Thyroid gland (tissue), 4 donors: ENCODE data around the gene NKX2-2. TPM values are rescaled to one million over a fixed set of nuclear protein-coding genes. Genes with fewer than 3 reads are reported as not detected.

Source experiments
- DNase-seq, 2 donors: peaks; one replicate each; pipeline ENCODE4 v3.0.0-alpha.2; 2019
- H3K27ac ChIP-seq, 3 donors: fragments of 200-600 bp; sonication (generic); 1 replicate in 2 of 3; 2 replicates in 1 of 3; pipeline ENCODE4 v1.5.1; 2016 to 2019; ENCODE audit warnings: mild to moderate bottlenecking in 1 of 3, moderate library complexity in 1 of 3
- H3K27me3 ChIP-seq: fragments of 200-600 bp; sonication (generic); one replicate; pipeline ENCODE4 v1.5.1; 2019
- H3K36me3 ChIP-seq, 2 donors: fragments of 200-600 bp; sonication (generic); one replicate each; pipeline ENCODE4 v1.5.1; 2016 to 2019
- H3K4me1 ChIP-seq, 2 donors: fragments of 200-600 bp; sonication (generic); one replicate each; pipeline ENCODE4 v1.5.1; 2017 to 2019
- H3K4me3 ChIP-seq, 3 donors: fragments of 200-600 bp; sonication (generic); replicated peaks in 1 of 3; 1 replicate in 2 of 3; 2 replicates in 1 of 3; pipeline ENCODE4 v1.5.1; 2016; ENCODE audit warnings: mild to moderate bottlenecking in 1 of 3
- H3K9me3 ChIP-seq: fragments of 200-600 bp; sonication (generic); one replicate; pipeline ENCODE4 v1.5.1; 2017
- CTCF ChIP-seq, 6 experiments: fragments of 200-600 bp in 3 of 6; fragments of 450-650 bp in 3 of 6; sonication (generic) in 3 of 6; IDR thresholded peaks; one replicate each; pipeline ENCODE4 v1.5.1; 2016 to 2019; ENCODE audit warnings: antibody characterized with exemption in 6 of 6, mild to moderate bottlenecking in 2 of 6, inconsistent platforms in 1 of 6, moderate library complexity in 1 of 6
- POLR2A ChIP-seq, 2 donors: fragments of 450-650 bp; IDR thresholded peaks; one replicate each; pipeline ENCODE4 v1.6.1; 2017; ENCODE audit warnings: antibody characterized with exemption in 2 of 2, mild to moderate bottlenecking in 2 of 2, moderate library complexity in 1 of 2
- WGBS, 2 donors: methylation state at CpG; one replicate each; pipeline ENCODE4 v1.1.5; 2017; 5-methylcytosine and 5-hydroxymethylcytosine counted together
- intact Hi-C: fragments of 100-400 bp; cut with DNase I; formaldehyde crosslinking; loops from one replicate; pipeline ENCODE4 v1.15.1; 2023
- total RNA-seq, 4 donors: library from RNA; depleted of rRNA; stranded (reverse); fragments of >200 nt; gene quantifications; one replicate each; pipeline ENCODE4 v1.2.3, GENCODE V29; 2016

Gene NKX2-2
- total RNA-seq, 4 donors from 2014 or later, result 0.42 TPM; not detected in 3

- no peak for DNase-seq
- Histone ChIP-seq H3K9me3 (no peaks in the 10 kb centered on the region), H3K4me1 (no peaks in the 10 kb centered on the region), H3K27me3 (no peaks in the 10 kb centered on the region), H3K36me3 (no peaks in the 10 kb centered on the region), H3K4me3 (no peak overlapping the region), H3K27ac (no peak overlapping the region)
- WGBS, 2 donors, result 92 to 93% methylated on average over 5 of the region's 5 CpGs
- TF ChIP-seq POLR2A (IDR thresholded peaks at IDR 0.05), result no peak
- no peak for TF ChIP-seq CTCF (IDR thresholded peaks at IDR 0.05)
- intact Hi-C loops, result no loop called here
These were observed 15.0 kb upstream of the NKX2-2 start for GRCh38 chr20:21528870-21529269.

- intact Hi-C loops, result no loop called here
- Histone ChIP-seq H3K27me3 (no peaks in the 10 kb centered on the region), H3K4me1 (peaks cover 0 to 2% of the 10 kb centered on the region in 2 donors), H3K4me3 (no peak overlapping the region), H3K36me3 (no peaks in the 10 kb centered on the region), H3K27ac (no peak overlapping the region), H3K9me3 (no peaks in the 10 kb centered on the region)
- WGBS, 2 donors, result 84 to 86% methylated on average over 5 of the region's 5 CpGs
- no peak for DNase-seq
- no peak for TF ChIP-seq POLR2A (IDR thresholded peaks at IDR 0.05)
- TF ChIP-seq CTCF (IDR thresholded peaks at IDR 0.05), result no peak
These were observed 14.0 kb upstream of the NKX2-2 start for GRCh38 chr20:21527908-21528307.

- Histone ChIP-seq H3K27ac (no peak overlapping the region), H3K4me1 (peaks cover 7 to 13% of the 10 kb centered on the region in 2 donors), H3K27me3 (peaks cover 6% of the 10 kb centered on the region), H3K9me3 (no peaks in the 10 kb centered on the region), H3K4me3 (no peak overlapping the region), H3K36me3 (no peaks in the 10 kb centered on the region)
- no peak for DNase-seq
- TF ChIP-seq CTCF (IDR thresholded peaks at IDR 0.05) (no peak), POLR2A (IDR thresholded peaks at IDR 0.05) (no peak)
- intact Hi-C loops, result no loop called here
These were observed 12.9 kb upstream of the NKX2-2 start for GRCh38 chr20:21526776-21527175.

- intact Hi-C loops, result no loop called here
- no peak overlapping the region for H3K4me3 ChIP-seq
- no peaks in the 10 kb centered on the region for H3K36me3 ChIP-seq
- H3K4me1 ChIP-seq, result peaks cover 10 to 17% of the 10 kb centered on the region in 2 donors
- 21 to 35% methylated on average over 2 of the region's 2 CpGs for WGBS, 2 donors
- DNase-seq, result no peak
- H3K27me3 ChIP-seq, result peaks cover 26% of the 10 kb centered on the region
- H3K9me3 ChIP-seq, result no peaks in the 10 kb centered on the region
- H3K27ac ChIP-seq, result no peak overlapping the region
- no peak for TF ChIP-seq CTCF (IDR thresholded peaks at IDR 0.05)
- no peak for TF ChIP-seq POLR2A (IDR thresholded peaks at IDR 0.05)
These were observed 10.0 kb upstream of the NKX2-2 start for GRCh38 chr20:21523895-21524294.

- DNase-seq, result no peak
- no peaks in the 10 kb centered on the region for H3K9me3 ChIP-seq
- no peak overlapping the region for H3K27ac ChIP-seq
- H3K4me1 ChIP-seq, result peaks cover 10 to 17% of the 10 kb centered on the region in 2 donors
- no peak for TF ChIP-seq CTCF (IDR thresholded peaks at IDR 0.05)
- TF ChIP-seq POLR2A (IDR thresholded peaks at IDR 0.05), result no peak
- H3K27me3 ChIP-seq, result peaks cover 32% of the 10 kb centered on the region
- intact Hi-C loops, result no loop called here
- no peaks in the 10 kb centered on the region for H3K36me3 ChIP-seq
- 6 to 7% methylated on average over 19 of the region's 19 CpGs for WGBS, 2 donors
- H3K4me3 ChIP-seq, result no peak overlapping the region
These were observed 9.5 kb upstream of the NKX2-2 start for GRCh38 chr20:21523281-21523868.
